HG02759 (cell line): Measurements from ENCODE around the gene SLC26A3.

Experiments used
- ATAC-seq: cut with Tn5 transposase; IDR thresholded peaks from one replicate; pipeline ENCODE4 v1.9.1; 2021; ENCODE audit warnings: mild to moderate bottlenecking, moderate library complexity; ENCODE audit not compliant: unreplicated experiment

SLC26A3 gene

GRCh38 chr7:107816011-107816566 is 13.1 kb upstream of the SLC26A3 start:
- no peak for ATAC-seq

DNA sequence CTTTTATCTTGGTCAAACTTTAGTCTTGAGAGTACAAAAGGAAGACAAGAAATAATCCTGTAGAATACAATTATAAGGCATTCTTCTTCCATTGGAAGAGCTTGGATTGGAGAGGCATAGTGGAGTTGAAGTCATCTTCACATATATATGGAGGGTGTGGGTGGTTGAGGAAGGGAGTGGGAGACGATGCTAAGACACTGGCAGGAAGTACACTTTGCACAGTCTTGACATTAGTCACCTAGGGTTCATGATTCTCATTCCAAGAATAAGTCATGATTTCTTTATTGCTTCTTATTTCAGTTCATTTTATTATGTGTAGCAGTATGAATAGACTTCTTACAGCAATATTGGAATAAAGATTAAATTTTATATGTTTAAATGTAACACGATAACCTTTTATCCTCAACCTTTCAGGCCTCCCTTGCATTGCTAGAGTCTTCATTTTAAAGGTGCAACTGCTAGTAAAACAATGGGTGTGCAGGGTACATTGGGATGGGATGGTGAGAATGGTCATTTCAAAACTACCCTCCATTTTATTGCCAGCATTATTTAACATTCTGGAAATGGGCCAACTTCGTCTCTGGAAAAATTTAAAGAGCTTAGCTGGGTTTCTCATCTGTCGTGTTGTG is 12.3 kb upstream of the SLC26A3 start:
- no peak for ATAC-seq

DNA sequence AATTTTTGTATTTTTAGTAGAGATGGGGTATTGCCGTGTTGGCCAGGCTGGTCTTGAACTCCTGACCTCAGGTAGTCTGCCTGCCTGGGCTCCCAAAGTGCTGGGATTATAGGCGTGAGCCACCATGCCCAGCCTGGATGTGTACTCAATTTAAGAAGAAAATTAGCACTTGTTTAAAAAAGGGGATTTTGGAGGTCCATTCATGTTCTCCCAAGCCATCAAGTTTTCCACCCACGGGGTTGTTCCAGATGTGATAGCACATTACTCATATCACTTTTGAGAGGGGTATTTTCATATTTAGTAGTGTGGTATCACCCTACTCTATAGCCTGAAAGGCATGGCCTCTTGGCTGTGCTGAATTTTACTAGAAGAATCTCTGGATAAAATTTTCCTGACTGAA is 10.5 kb upstream of the SLC26A3 start:
- ATAC-seq: no peak

DNA sequence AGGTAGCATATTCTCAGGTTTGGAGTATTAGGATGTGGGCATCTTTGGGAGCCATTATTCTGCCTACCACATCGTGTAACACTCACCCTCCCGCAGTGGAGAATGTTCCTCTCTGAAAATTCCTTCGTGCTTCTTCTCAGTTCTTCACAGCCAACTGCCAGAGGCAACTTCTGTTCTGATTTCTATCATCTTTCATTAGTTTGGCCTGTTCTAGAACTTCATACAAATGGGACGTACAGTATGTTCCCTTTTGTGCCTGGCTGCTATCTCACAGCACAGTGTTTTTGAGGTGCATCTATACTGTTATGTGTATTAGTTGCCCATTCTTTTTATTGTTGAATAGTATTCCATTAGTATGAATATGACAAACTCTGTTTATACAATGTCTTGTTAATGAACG is 8.9 kb upstream of the SLC26A3 start:
- ATAC-seq: no peak

DNA sequence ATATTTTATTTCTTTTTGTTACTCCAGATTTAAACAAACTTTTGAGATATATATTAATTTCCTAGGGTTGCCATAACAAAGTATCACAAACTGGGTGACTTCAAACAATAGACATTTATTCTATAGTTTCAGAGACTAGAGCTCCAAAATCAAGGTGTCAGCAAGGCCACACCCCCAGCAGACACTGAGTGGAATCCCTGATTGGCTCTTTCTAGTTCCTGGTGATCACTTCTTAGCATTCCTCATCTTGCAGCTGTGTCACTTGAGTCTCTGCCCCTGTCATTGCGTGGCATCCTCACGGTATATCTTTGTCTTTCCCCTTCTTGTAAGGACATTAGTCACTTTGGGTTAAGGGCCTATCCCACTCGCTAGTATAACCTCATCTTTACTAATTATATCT is 7.6 kb upstream of the SLC26A3 start:
- no peak for ATAC-seq

GRCh38 chr7:107809179-107809578 is 6.2 kb upstream of the SLC26A3 start:
- no peak for ATAC-seq

DNA sequence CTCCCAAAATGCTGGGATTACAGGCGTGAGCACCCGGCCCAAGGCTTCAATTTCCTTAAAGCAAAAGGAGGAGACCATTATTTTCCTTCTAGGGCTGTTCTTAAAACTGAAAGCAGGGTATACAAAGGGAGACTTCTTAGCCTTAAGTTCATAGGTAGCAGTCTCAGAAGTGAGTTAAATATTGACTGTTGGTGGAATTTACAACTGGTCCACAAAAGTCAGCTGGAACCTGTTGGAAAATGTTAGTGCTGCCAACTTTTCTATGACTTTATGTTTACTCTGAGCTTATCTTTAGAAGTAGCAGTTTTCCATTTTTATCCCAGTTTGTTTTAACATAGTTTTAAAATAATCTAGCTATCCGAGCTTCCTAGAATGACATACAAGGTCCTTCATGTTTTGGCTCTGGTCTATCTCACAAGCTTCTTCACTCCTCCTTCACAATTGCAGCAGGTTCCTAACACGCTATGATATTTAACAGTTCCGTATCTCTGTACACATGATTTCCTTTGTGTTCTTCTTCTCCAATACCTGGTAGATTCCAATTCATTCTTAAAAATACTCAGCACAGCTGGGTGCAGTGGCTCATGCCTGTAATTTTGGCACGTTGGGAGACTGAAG is 3.3 kb downstream of the SLC26A3 start:
- ATAC-seq: no peak

GRCh38 chr7:107792364-107792763 is 10.7 kb downstream of the SLC26A3 start:
- ATAC-seq: no peak

DNA sequence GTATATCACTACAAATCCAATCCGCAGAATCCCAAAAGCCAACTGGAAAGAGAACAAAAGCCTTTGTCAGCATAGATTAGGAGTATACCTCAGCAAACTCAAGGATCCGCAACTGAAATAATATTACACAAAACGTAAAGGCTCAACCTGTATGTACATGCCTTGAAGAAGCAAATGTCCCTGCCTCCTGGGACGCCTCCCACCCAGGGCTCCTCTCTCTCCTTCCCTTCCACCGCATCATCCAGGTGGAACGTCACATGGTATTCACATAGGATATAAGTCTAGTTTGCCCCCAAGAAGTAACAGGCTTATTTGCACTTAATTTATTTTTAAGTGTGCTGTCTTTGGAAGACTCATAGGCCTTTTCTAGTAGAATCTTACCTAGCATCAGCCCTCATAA is 13.4 kb downstream of the SLC26A3 start:
- no peak for ATAC-seq

GRCh38 chr7:107788662-107789061 is 14.4 kb downstream of the SLC26A3 start:
- ATAC-seq: no peak

DNA sequence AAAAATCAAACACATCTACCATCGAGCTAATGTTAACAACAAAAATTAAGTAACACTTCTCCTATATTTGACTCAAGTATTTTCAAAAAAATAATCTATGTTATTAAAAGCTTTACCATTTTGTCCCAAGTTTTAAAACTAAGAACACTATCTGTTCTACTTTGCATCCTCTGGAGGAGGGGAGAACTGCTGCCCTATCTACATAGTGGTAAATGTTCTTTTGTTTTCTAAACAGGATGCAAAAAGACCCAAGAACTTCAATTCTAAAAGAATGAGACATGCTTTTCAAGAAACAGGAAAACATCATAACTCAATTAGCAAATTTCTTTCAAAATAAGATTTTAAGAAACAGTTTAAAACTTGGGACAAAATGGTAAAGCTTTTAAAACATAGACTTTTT is 14.8 kb downstream of the SLC26A3 start:
- no peak for ATAC-seq

GRCh38 chr7:107785926-107786325 is 17.1 kb downstream of the SLC26A3 start:
- ATAC-seq: no peak

DNA sequence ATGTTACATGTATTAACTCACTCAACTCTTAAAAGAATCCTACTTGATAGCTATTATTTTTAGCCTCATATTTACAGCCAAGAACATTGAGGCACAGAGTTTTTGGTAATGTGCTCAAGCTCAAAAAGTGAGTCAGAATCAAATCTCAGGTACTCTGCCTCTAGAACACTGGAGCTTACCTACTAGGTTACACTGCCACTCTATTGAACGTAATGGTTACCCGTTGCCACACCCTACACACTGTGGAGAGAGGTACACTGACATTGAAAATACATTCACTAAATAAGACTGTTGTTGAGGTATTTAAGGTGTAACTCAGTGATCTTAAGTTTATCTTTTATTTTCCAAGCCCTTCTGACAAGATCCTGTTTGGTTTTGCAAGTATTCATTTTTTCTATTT is 17.9 kb downstream of the SLC26A3 start:
- no peak for ATAC-seq

- no peak for ATAC-seq
These were observed 19.4 kb downstream of the SLC26A3 start for GRCh38 chr7:107783648-107784047.

GRCh38 chr7:107782374-107782773 is 20.6 kb downstream of the SLC26A3 start:
- no peak for ATAC-seq

- ATAC-seq: no peak
These were observed 23.4 kb downstream of the SLC26A3 start for GRCh38 chr7:107779647-107780099.

DNA sequence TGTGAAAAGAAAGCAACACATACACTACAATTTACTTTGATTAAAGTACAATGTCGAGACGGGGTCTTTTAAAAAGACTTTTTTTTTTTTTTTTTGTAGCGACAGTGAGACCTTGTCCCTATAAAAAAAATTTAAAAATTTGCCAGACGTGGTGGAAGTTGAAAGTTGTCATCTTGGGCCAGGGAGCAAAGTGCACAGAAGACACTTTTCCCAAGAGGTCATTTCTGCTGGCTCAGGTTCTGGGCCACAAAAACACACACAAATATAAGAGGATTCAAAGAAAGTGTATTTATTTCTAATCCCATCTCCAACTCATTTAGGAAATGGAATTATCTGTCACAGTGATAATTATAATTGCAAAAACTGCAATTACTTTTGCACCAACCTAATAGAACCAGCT is 24.7 kb downstream of the SLC26A3 start:
- no peak for ATAC-seq

DNA sequence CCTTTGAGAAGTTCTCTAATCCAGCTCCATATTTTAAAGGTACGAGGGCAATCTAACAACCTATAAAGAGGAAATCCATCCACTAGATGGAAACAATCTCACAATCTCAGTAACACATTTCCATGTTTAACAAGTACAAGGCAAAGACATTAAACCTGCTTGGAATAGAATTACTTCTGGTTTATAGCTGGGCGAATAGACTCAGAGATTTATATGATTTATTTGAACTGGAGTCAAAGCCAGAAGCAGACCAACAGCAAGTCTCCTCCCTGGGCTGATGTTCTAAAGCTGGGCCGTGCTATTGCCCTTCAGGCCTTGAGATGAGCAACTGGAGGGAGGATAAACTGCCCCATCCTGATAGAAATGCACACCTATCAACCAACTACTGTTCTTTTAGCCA is 25.3 kb downstream of the SLC26A3 start:
- no peak for ATAC-seq

DNA sequence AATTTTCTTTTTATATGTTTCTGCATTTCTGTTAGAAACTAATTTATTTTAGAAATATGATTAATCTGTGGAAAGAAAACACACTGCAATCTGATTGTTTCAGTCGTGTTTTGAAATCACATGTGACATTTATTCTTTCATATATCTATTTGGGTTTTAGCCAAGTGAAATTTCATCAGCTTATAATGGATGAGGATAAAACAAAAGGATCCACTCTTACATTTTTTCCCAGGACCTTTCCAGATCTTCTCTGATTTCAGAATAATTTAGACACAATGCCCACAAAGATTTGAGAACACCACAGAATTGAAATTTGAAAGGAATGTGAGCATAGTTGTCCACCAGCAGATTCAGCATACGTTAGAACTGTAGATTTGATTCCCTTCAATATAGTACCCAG is 30.0 kb downstream of the SLC26A3 start:
- ATAC-seq: no peak

DNA sequence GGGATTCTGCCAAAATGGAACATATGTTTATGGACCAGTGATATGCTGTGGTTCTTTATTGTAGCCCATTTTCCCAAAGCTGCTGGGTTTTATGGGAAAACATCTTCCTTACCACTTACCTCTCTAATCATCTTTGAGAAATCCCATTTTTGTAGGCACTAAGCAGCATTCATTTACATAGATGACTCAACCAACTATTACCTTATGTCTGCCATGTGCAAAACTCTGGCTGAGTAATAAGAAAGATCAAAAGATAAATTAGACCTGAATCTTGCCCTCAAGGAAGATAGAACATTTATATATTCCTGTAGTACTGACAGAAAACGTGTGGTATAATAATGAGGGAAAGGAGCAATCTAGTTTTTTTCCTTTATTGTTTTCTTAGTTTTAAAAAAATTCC is 34.8 kb downstream of the SLC26A3 start:
- ATAC-seq: no peak

- no peak for ATAC-seq
These were observed 35.6 kb downstream of the SLC26A3 start for GRCh38 chr7:107767391-107767790.

- no peak for ATAC-seq
These were observed 44.4 kb downstream of the SLC26A3 start for GRCh38 chr7:107758667-107759066.

DNA sequence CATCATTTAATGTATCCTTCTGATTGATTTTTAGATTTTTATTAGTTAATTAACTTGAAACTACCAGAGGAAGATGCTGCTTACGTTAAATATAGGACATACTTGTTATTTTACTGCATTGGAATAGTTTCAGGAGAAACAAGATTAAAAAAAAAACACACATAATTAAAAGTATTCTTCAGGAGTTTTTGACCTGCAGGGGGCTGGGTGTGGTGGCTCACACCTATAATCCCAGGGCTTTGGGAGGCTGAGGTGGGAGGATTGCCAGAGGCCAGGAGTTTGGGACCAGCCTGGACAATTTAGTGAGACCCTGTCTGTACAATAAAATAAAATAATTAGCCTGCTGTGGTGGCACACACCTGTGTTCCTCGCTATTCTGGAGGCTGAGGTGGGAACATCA is 48.4 kb downstream of the SLC26A3 start:
- ATAC-seq: no peak
